HEK293 (cell line): ENCODE data around the gene EOMES.

Experiments used
- GLIS1 ChIP-seq: fragments of 450-650 bp; formaldehyde crosslinking; IDR thresholded peaks from 2 replicates; pipeline ENCODE4 v1.5.1; 2016; ENCODE audit warnings: missing biosample characterization, missing genetic modification characterization
- OVOL3 ChIP-seq: fragments of 450-650 bp; formaldehyde crosslinking; IDR thresholded peaks from 2 replicates; pipeline ENCODE4 v1.5.1; 2016; ENCODE audit warnings: missing biosample characterization, missing genetic modification characterization
- PRDM2 ChIP-seq: fragments of 450-650 bp; formaldehyde crosslinking; IDR thresholded peaks from 2 replicates; pipeline ENCODE4 v1.5.1; 2016; ENCODE audit warnings: missing biosample characterization, missing genetic modification characterization, borderline replicate concordance
- REST ChIP-seq: fragments of 450-650 bp; formaldehyde crosslinking; IDR thresholded peaks from 2 replicates; pipeline ENCODE4 v1.5.1; 2016; ENCODE audit warnings: missing biosample characterization, missing genetic modification characterization
- ZBTB48 ChIP-seq: fragments of 450-650 bp; formaldehyde crosslinking; IDR thresholded peaks from 2 replicates; pipeline ENCODE4 v1.5.1; 2016; ENCODE audit warnings: missing biosample characterization, missing genetic modification characterization
- ZBTB8A ChIP-seq: fragments of 450-650 bp; formaldehyde crosslinking; IDR thresholded peaks from 2 replicates; pipeline ENCODE4 v1.5.1; 2016; ENCODE audit warnings: missing biosample characterization, missing genetic modification characterization
- ZFP41 ChIP-seq: fragments of 450-650 bp; formaldehyde crosslinking; IDR thresholded peaks from 2 replicates; pipeline ENCODE4 v1.5.1; 2016; ENCODE audit warnings: missing biosample characterization, missing genetic modification characterization, borderline replicate concordance
- ZNF140 ChIP-seq: fragments of 450-650 bp; formaldehyde crosslinking; IDR thresholded peaks from 2 replicates; pipeline ENCODE4 v1.5.1; 2016; ENCODE audit warnings: missing biosample characterization, missing genetic modification characterization
- ZNF394 ChIP-seq: fragments of 450-650 bp; formaldehyde crosslinking; IDR thresholded peaks from 2 replicates; pipeline ENCODE4 v1.5.1; 2016; ENCODE audit warnings: missing biosample characterization, missing genetic modification characterization, mild to moderate bottlenecking, moderate library complexity, borderline replicate concordance
- ZNF398 ChIP-seq: fragments of 450-650 bp; formaldehyde crosslinking; IDR thresholded peaks from 2 replicates; pipeline ENCODE4 v1.5.1; 2017; ENCODE audit warnings: missing biosample characterization, missing genetic modification characterization
- ZNF501 ChIP-seq: fragments of 450-650 bp; formaldehyde crosslinking; IDR thresholded peaks from 2 replicates; pipeline ENCODE4 v1.5.1; 2016; ENCODE audit warnings: missing biosample characterization, missing genetic modification characterization
- ZNF521 ChIP-seq: fragments of 450-650 bp; formaldehyde crosslinking; IDR thresholded peaks from 2 replicates; pipeline ENCODE4 v1.5.1; 2017; ENCODE audit warnings: missing biosample characterization, mild to moderate bottlenecking, missing genetic modification characterization
- ZNF571 ChIP-seq: fragments of 450-650 bp; formaldehyde crosslinking; IDR thresholded peaks from 2 replicates; pipeline ENCODE4 v1.5.0; 2017; ENCODE audit warnings: missing biosample characterization, missing genetic modification characterization
- ZNF626 ChIP-seq: fragments of 450-650 bp; sonication (Bioruptor Pico); formaldehyde crosslinking; IDR thresholded peaks from 2 replicates; pipeline ENCODE4 v1.5.1; 2018; ENCODE audit warnings: missing biosample characterization, missing genetic modification characterization, inconsistent platforms
- ZNF837 ChIP-seq: fragments of 450-650 bp; formaldehyde crosslinking; IDR thresholded peaks from 2 replicates; pipeline ENCODE4 v1.5.1; 2016; ENCODE audit warnings: missing biosample characterization, missing genetic modification characterization
- ZSCAN18 ChIP-seq: fragments of 450-650 bp; formaldehyde crosslinking; IDR thresholded peaks from 2 replicates; pipeline ENCODE4 v1.5.1; 2016; ENCODE audit warnings: missing biosample characterization, missing genetic modification characterization
- TF ChIP-seq, protein P1 (sequence below): fragments of 450-650 bp; formaldehyde crosslinking; IDR thresholded peaks from 2 replicates; pipeline ENCODE4 v1.5.1; 2016; ENCODE audit warnings: missing biosample characterization, missing genetic modification characterization, borderline replicate concordance
- TF ChIP-seq, protein P2 (sequence below): fragments of 450-650 bp; formaldehyde crosslinking; IDR thresholded peaks from 2 replicates; pipeline ENCODE4 v1.5.1; 2016; ENCODE audit warnings: missing biosample characterization, missing genetic modification characterization

The EOMES gene

DNA sequence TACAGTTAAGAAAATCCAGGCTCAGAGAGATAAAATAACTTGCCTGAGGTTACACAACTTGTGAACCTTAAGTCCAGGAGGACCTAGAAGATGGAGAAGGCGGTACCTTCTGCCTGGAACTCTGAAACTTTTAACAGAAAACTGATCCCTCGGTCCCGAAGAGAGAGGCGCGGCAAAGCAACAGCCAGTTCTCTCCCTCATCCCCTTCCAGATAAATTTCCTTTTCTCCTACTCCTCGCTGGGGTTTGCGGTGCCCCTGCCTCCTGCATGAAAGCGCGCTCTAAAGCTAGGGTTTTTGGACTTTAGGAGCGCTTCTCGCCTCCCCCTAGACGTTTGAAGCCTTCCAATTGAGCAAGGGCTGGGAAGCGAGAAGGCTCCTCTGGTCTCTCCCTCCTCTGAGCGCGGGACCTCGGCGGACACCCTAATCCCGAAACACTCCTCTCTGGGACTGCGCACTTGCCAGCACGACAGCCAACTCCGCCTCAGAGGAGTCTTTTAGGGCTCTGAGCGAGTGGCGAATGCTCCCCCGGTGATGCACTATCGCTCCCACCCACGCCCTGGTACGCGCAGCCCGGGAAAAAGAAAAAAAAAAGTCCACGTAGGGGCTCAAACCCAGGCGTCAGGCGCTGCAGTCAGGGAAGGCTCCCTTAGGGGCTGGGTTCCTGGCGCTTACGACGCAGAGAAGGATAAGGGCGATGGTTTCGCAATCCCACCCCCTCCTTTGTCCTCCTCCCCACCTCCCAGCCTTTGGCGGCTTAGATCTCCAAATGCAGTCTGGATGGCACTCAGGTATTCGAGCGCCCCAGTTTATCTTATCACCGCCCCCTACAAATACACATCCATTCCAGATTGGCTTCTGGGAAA is 7.9 kb upstream of the EOMES start (continued):
- TF ChIP-seq GLIS1 (tag by site-specific recombination) (peak; percentile 32; the same call in 1 of the 2 replicates), ZBTB8A (tag by site-specific recombination) (peak; percentile 24; the same call in 1 of the 2 replicates), PRDM2 (tag by site-specific recombination) (no peak), ZBTB48 (tag by site-specific recombination) (peak; percentile 78), ZNF626 (tag by site-specific recombination) (no peak), OVOL3 (no peak), ZNF571 (tag by site-specific recombination) (no peak), ZNF398 (0 out of 2 replicates have a peak, but pooled peaks have one; percentile 7), ZNF140 (tag by site-specific recombination) (no peak), ZSCAN18 (tag by site-specific recombination) (no peak), ZNF521 (tag by site-specific recombination) (no peak), ZNF501 (tag by site-specific recombination) (no peak), ZNF394 (no peak), REST (no peak), ZNF837 (tag by site-specific recombination) (no peak), ZFP41 (tag by site-specific recombination) (no peak)
- TF ChIP-seq, protein P1, sequence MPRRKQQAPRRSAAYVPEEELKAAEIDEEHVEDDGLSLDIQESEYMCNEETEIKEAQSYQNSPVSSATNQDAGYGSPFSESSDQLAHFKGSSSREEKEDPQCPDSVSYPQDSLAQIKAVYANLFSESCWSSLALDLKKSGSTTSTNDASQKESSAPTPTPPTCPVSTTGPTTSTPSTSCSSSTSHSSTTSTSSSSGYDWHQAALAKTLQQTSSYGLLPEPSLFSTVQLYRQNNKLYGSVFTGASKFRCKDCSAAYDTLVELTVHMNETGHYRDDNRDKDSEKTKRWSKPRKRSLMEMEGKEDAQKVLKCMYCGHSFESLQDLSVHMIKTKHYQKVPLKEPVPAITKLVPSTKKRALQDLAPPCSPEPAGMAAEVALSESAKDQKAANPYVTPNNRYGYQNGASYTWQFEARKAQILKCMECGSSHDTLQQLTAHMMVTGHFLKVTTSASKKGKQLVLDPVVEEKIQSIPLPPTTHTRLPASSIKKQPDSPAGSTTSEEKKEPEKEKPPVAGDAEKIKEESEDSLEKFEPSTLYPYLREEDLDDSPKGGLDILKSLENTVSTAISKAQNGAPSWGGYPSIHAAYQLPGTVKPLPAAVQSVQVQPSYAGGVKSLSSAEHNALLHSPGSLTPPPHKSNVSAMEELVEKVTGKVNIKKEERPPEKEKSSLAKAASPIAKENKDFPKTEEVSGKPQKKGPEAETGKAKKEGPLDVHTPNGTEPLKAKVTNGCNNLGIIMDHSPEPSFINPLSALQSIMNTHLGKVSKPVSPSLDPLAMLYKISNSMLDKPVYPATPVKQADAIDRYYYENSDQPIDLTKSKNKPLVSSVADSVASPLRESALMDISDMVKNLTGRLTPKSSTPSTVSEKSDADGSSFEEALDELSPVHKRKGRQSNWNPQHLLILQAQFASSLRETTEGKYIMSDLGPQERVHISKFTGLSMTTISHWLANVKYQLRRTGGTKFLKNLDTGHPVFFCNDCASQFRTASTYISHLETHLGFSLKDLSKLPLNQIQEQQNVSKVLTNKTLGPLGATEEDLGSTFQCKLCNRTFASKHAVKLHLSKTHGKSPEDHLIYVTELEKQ (tag by site-specific recombination) = no peak
- TF ChIP-seq, protein P2, sequence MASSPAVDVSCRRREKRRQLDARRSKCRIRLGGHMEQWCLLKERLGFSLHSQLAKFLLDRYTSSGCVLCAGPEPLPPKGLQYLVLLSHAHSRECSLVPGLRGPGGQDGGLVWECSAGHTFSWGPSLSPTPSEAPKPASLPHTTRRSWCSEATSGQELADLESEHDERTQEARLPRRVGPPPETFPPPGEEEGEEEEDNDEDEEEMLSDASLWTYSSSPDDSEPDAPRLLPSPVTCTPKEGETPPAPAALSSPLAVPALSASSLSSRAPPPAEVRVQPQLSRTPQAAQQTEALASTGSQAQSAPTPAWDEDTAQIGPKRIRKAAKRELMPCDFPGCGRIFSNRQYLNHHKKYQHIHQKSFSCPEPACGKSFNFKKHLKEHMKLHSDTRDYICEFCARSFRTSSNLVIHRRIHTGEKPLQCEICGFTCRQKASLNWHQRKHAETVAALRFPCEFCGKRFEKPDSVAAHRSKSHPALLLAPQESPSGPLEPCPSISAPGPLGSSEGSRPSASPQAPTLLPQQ = no peak
